ENCODE measurements around the gene ZNF280A. TPM values are rescaled to one million over a fixed set of nuclear protein-coding genes. Genes with fewer than 3 reads are reported as not detected.

Gene ZNF280A
- total RNA-seq, 1 experiment from 2014 or later = 0.22 TPM

GRCh38 chr22:22508274-22509176 lies 11.5 kb downstream of the ZNF280A start, which contains the start of gene ZNF280B (continued):
- no peak for TF ChIP-seq ZBTB43 (CRISPR knock-in tag; IDR thresholded peaks at IDR 0.05)
- TF ChIP-seq PRDM15 (CRISPR knock-in tag; IDR thresholded peaks at IDR 0.05) = no peak
- peak; percentile 24; the same call in 1 of the 2 replicates for TF ChIP-seq E2F4 (CRISPR knock-in tag; IDR thresholded peaks at IDR 0.05; ENCODE audit: borderline replicate concordance, low read depth)
- peak; percentile 83; the same call in 1 of the 2 replicates for TF ChIP-seq E2F5 (CRISPR knock-in tag; IDR thresholded peaks at IDR 0.05)
- TF ChIP-seq IRF1 (CRISPR knock-in tag; IDR thresholded peaks at IDR 0.05) = peak; percentile 20; the same call in 1 of the 2 replicates
- TF ChIP-seq USF1 (CRISPR knock-in tag; IDR thresholded peaks at IDR 0.05) = peak; percentile 47; the same call in 1 of the 2 replicates

GRCh38 chr22:22507743-22508273 lies 12.3 kb downstream of the ZNF280A start:
- CTCF ChIA-PET = interaction anchor here (1.1 to 2.2 kb wide), 5 partner anchors 13 to 363 kb away, joined by 3 to 17 read pairs (median 8); partner anchors contain the start of genes PRAME and ZNF280A
- no peak overlapping the region for H3K27ac Mint-ChIP-seq
- H3K9me3 Mint-ChIP-seq = peaks cover 17% of the 10 kb centered on the region
- ATAC-seq = peak; percentile 22
- POLR2A ChIA-PET = interaction anchor here (0.7 kb wide), 1 partner anchor 9 kb away, joined by 3 read pairs; no protein-coding TSS in a partner anchor
- no peak for DNase-seq (ENCODE audit: low spot score)
- peaks cover 8% of the 10 kb centered on the region for H3K4me1 Mint-ChIP-seq
- H3K36me3 Mint-ChIP-seq = peaks cover 47% of the 10 kb centered on the region
- peaks cover 62% of the 10 kb centered on the region for H3K27me3 Mint-ChIP-seq (ENCODE audit: low read depth)
- H3K4me3 Mint-ChIP-seq = peak overlapping the region; percentile 77
- TF ChIP-seq ZNF512 (CRISPR knock-in tag; IDR thresholded peaks at IDR 0.05; ENCODE audit: borderline replicate concordance) = no peak
- TF ChIP-seq ZNF138 (CRISPR knock-in tag; conservative IDR thresholded peaks at IDR 0.05) = no peak
- no peak for TF ChIP-seq AR (CRISPR knock-in tag; IDR thresholded peaks at IDR 0.05)
- TF ChIP-seq JUN (CRISPR knock-in tag; IDR thresholded peaks at IDR 0.05) = no peak
- no peak for TF ChIP-seq PRRX2 (CRISPR knock-in tag; IDR thresholded peaks at IDR 0.05)
- no peak for TF ChIP-seq RORB (CRISPR knock-in tag; IDR thresholded peaks at IDR 0.05)
- TF ChIP-seq USF2 (CRISPR knock-in tag; IDR thresholded peaks at IDR 0.05) = no peak
- TF ChIP-seq FOXJ3 (CRISPR knock-in tag; IDR thresholded peaks at IDR 0.05; ENCODE audit: borderline replicate concordance) = no peak
- TF ChIP-seq GTF2I (CRISPR knock-in tag; conservative IDR thresholded peaks at IDR 0.05) = no peak
- no peak for TF ChIP-seq ZSCAN18 (CRISPR knock-in tag; IDR thresholded peaks at IDR 0.05)
- TF ChIP-seq TCF7 (CRISPR knock-in tag; IDR thresholded peaks at IDR 0.05; ENCODE audit: low read depth) = no peak
